Measurements from ENCODE around the gene DRD3. TPM values are rescaled to one million over a fixed set of nuclear protein-coding genes. Genes with fewer than 3 reads are reported as not detected.

The DRD3 gene
- total RNA-seq, 1 experiment from 2014 or later, result not detected

- ChIA-PET POLR2A (no interaction called here), CTCF (interaction anchor here (0.5 to 1.3 kb wide), 10 partner anchors 12 to 1557 kb away, joined by 3 to 5 read pairs (median 3); partner anchors contain the start of gene DRD3)
- peak; percentile 26 for TF ChIP-seq CTCF (IDR thresholded peaks at IDR 0.05; ENCODE audit: unreplicated experiment)
- H3K27ac Mint-ChIP-seq (ENCODE audit: low read depth, unreplicated experiment), result no peak overlapping the region
- intact Hi-C loops (cut with micrococcal nuclease), result loop anchor here (10.0 kb wide), 1 partner anchor 311 kb away; no protein-coding TSS in a partner anchor
- no TSS peak for BruUV-seq (replicated peaks)
- H3K9me3 Mint-ChIP-seq (ENCODE audit: unreplicated experiment), result no peaks in the 10 kb centered on the region
- no peak overlapping the region for H3K4me3 Mint-ChIP-seq (ENCODE audit: unreplicated experiment)
- peaks cover 7% of the 10 kb centered on the region for H3K4me1 Mint-ChIP-seq (ENCODE audit: insufficient read depth, unreplicated experiment)
- no peaks in the 10 kb centered on the region for H3K36me3 Mint-ChIP-seq (ENCODE audit: insufficient read depth, unreplicated experiment)
- peak; percentile 26 for DNase-seq (ENCODE audit: unreplicated experiment)
- H3K27me3 Mint-ChIP-seq (ENCODE audit: insufficient read depth, unreplicated experiment), result peaks cover 43% of the 10 kb centered on the region
Measured at GRCh38 chr3:114155370-114155821, 23.5 kb downstream of the DRD3 start.

- no peaks in the 10 kb centered on the region for H3K9me3 Mint-ChIP-seq (ENCODE audit: unreplicated experiment)
- intact Hi-C loops (cut with micrococcal nuclease), result loop anchor here (5.0 to 10.0 kb wide), 2 partner anchors 263 to 310 kb away; no protein-coding TSS in a partner anchor
- DNase-seq (ENCODE audit: unreplicated experiment), result no peak
- BruUV-seq (replicated peaks), result no TSS peak
- H3K27me3 Mint-ChIP-seq (ENCODE audit: insufficient read depth, unreplicated experiment), result peaks cover 39% of the 10 kb centered on the region
- ChIA-PET POLR2A (interaction anchor here (0.7 kb wide), 1 partner anchor 24 kb away, joined by 3 read pairs; no protein-coding TSS in a partner anchor), CTCF (interaction anchor here (0.6 to 2.7 kb wide), 9 partner anchors 13 to 1494 kb away, joined by 3 to 12 read pairs (median 3); no protein-coding TSS in a partner anchor)
- H3K27ac Mint-ChIP-seq (ENCODE audit: low read depth, unreplicated experiment), result no peak overlapping the region
- H3K4me1 Mint-ChIP-seq (ENCODE audit: insufficient read depth, unreplicated experiment), result peaks cover 7% of the 10 kb centered on the region
- no peaks in the 10 kb centered on the region for H3K36me3 Mint-ChIP-seq (ENCODE audit: insufficient read depth, unreplicated experiment)
- H3K4me3 Mint-ChIP-seq (ENCODE audit: unreplicated experiment), result no peak overlapping the region
- TF ChIP-seq CTCF (IDR thresholded peaks at IDR 0.05; ENCODE audit: unreplicated experiment), result no peak
Measured at GRCh38 chr3:114154321-114154821, 24.5 kb downstream of the DRD3 start.

- no peaks in the 10 kb centered on the region for H3K9me3 Mint-ChIP-seq (ENCODE audit: unreplicated experiment)
- no peak overlapping the region for H3K27ac Mint-ChIP-seq (ENCODE audit: low read depth, unreplicated experiment)
- peak overlapping the region; percentile 66 for H3K4me3 Mint-ChIP-seq (ENCODE audit: unreplicated experiment)
- H3K36me3 Mint-ChIP-seq (ENCODE audit: insufficient read depth, unreplicated experiment), result no peaks in the 10 kb centered on the region
- ChIA-PET POLR2A (interaction anchor here (0.7 to 1.5 kb wide), 2 partner anchors 8 to 266 kb away, joined by 3 to 6 read pairs; no protein-coding TSS in a partner anchor), CTCF (interaction anchor here (0.5 to 2.7 kb wide), 21 partner anchors 10 to 1680 kb away, joined by 3 to 12 read pairs (median 4); partner anchors contain the start of gene DRD3)
- TF ChIP-seq CTCF (IDR thresholded peaks at IDR 0.05; ENCODE audit: unreplicated experiment), result peak; percentile 84
- BruUV-seq (replicated peaks), result no TSS peak
- DNase-seq (ENCODE audit: unreplicated experiment), result peak; percentile 75
- peaks cover 24% of the 10 kb centered on the region for H3K27me3 Mint-ChIP-seq (ENCODE audit: insufficient read depth, unreplicated experiment)
- H3K4me1 Mint-ChIP-seq (ENCODE audit: insufficient read depth, unreplicated experiment), result peaks cover 7% of the 10 kb centered on the region
- intact Hi-C loops (cut with micrococcal nuclease), result loop anchor here (1.0 to 10.0 kb wide), 3 partner anchors 184 to 308 kb away; no protein-coding TSS in a partner anchor
Measured at GRCh38 chr3:114152519-114153151, 26.2 kb downstream of the DRD3 start.

GRCh38 chr3:114151091-114151490 lies 27.8 kb downstream of the DRD3 start:
- TF ChIP-seq CTCF (IDR thresholded peaks at IDR 0.05; ENCODE audit: unreplicated experiment), result no peak
- POLR2A ChIA-PET, result no interaction called here
- H3K27me3 Mint-ChIP-seq (ENCODE audit: insufficient read depth, unreplicated experiment), result peaks cover 9% of the 10 kb centered on the region

More at GRCh38 chr3:114151091-114151490, 27.8 kb downstream of the DRD3 start:
- CTCF ChIA-PET, result interaction anchor here (0.7 to 2.3 kb wide), 9 partner anchors 8 to 296 kb away, joined by 3 to 10 read pairs (median 4); no protein-coding TSS in a partner anchor
- peaks cover 2% of the 10 kb centered on the region for H3K4me1 Mint-ChIP-seq (ENCODE audit: insufficient read depth, unreplicated experiment)
- no peak overlapping the region for H3K27ac Mint-ChIP-seq (ENCODE audit: low read depth, unreplicated experiment)
- no TSS peak for BruUV-seq (replicated peaks)
- no peaks in the 10 kb centered on the region for H3K36me3 Mint-ChIP-seq (ENCODE audit: insufficient read depth, unreplicated experiment)
- intact Hi-C loops (cut with micrococcal nuclease), result loop anchor here (5.0 to 10.0 kb wide), 2 partner anchors 266 to 306 kb away; no protein-coding TSS in a partner anchor
- no peaks in the 10 kb centered on the region for H3K9me3 Mint-ChIP-seq (ENCODE audit: unreplicated experiment)
- no peak for DNase-seq (ENCODE audit: unreplicated experiment)
- H3K4me3 Mint-ChIP-seq (ENCODE audit: unreplicated experiment), result no peak overlapping the region
